GM21515 (cell line): ENCODE results near the gene NFKB2.

Experiments used
- ATAC-seq: cut with Tn5 transposase; IDR thresholded peaks from one replicate; pipeline ENCODE4 v1.9.1; 2021; ENCODE audit not compliant: unreplicated experiment

The NFKB2 gene

GRCh38 chr10:102395400-102396316 is at the start of gene NFKB2:
Gene NFKB2 (plus strand): TSS chr10:102395705. CDS start chr10:102395960, 255 bp downstream.
- ATAC-seq = peak; percentile 19

DNA sequence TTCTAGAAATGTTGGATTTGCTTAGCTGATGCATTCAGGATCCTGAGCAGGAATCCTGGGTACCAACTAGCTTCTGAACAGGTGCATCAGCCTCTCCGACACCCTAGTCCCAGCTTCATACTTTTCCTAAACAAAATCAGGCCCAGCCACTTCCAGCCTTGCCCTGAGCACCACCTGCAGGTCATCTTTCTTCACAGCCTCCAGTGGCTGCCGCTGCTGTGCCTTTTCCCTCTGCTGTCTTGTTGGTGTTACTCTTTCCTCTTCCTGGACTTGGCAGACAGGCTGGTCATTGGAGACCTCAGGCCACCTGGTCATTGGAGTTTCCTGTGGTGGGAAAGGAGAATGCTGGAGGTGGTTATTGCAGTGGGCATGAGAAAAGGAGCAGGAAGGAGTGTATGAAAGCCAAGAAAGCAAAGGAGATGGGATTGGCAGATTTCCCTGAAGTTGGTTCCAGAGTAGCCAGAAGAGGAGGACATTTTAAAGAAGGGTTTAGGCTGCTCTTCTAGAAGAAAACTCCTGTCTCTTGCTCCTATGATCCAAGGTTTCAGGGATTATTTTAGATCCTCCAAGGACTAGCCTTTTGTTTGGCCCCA is 48.2 kb upstream of the NFKB2 start:
- no peak for ATAC-seq

- ATAC-seq = no peak
Measured at GRCh38 chr10:102352066-102352715, 43.3 kb upstream of the NFKB2 start.

- no peak for ATAC-seq
Measured at GRCh38 chr10:102354451-102354850, 41.1 kb upstream of the NFKB2 start.

DNA sequence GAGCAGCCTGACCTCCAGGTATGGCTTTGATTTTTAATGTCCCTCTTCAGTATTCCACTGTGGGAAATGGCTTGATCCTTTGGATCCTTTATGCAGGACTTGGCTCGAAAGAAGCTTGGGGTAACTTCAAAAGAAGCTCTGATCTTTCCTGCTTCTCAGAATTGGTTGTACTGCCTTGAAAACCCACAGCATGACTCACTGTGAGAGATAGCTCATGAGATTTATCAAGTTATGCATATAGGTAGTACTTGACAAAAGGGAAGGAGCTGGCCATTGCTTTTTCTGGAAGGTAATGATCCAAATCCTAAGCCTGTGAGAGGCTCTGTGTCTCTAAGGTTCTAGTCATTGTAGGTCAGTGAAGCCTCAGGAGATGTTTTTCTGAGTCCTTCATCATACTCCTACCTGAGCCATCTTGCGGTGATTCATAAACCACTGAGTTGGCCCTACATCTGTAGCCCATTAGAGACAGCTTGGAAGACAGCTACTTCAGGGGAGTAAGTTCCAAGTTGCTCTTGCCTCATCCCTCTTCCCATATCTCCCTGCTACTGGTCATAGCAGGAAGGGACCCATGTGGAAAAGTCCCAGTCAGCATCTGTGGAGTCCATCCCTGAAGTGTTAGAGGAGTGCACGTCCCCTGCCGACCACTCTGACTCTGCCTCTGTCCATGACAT is 36.7 kb upstream of the NFKB2 start:
- ATAC-seq = no peak

GRCh38 chr10:102367441-102367840 is 28.1 kb upstream of the NFKB2 start:
- no peak for ATAC-seq

DNA sequence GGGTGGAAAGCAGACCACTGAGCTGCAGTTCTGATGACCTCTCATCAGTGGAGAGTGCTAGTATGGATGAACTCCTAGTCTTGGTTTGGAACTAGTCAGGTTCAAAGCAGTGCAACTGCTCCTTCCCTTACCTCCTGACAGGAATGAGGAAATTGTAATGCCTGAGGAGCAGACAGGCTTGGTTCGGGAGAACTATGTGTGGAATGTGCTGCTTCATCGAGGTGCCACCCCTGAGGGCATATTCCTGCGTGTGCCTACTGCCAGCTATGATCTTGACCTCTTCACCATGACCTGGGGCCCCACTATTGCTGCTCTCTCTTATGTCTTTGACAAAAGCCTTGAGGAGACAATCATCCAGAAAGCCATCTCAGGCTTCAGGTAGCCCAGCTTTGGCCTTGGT is 27.4 kb upstream of the NFKB2 start:
- ATAC-seq = no peak

GRCh38 chr10:102371295-102371694 is 24.2 kb upstream of the NFKB2 start:
- ATAC-seq = no peak

- no peak for ATAC-seq
Measured at GRCh38 chr10:102375250-102375649, 20.3 kb upstream of the NFKB2 start.

DNA sequence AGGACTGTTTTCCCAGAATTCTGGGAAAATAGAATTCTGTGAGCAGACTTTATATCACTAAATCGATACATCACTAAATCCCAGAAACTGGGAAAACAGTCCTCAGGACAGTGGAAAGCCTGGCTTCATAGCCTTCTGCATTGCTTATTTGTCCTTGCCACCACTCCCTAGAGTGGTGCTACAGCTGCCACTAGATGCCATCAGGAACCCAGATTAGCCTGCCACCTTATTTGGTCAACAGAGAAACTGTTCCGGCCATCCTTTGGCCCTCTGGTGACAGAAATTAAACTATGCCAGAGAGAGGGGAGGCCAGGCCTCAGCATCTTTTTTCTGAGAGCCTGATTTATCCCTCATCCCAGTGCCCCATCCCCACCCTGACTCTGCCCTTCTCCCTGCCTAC is 19.6 kb upstream of the NFKB2 start:
- no peak for ATAC-seq

GRCh38 chr10:102376901-102377300 is 18.6 kb upstream of the NFKB2 start:
- no peak for ATAC-seq

DNA sequence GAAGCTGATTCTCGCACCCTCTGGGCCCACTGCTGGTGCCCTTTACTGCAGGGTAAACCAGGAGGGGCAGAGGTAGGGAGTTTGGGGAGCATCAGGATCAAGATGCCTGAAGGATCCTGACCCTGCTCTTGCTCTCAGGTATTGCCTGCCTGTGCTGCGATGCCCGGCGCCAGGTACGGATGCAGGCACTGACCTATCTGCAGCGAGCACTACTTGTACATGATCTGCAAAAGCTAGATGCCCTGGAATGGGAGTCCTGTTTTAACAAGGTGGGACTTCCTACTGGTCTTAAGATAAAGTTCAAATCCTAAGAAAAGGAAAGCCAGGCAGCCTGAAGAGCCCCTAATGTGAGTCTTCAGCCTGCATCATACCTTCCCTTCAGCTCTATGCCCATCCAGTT is 16.1 kb upstream of the NFKB2 start:
- ATAC-seq = no peak

DNA sequence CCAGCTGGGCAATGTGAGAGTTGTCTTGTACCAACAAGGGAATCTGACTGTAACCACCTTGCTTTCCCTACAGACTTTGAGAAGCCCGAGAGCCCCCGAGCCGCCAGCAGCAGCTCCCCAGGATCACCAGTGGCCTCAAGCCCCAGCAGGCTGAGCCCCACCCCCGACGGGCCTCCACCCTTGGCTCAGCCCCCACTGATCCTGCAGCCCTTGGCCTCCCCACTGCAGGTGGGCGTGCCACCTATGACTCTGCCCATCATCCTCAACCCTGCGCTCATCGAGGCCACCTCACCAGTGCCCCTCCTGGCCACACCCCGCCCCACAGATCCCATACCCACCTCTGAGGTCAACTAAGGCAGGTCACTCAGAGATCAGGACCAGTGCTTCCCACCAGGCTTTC is 13.5 kb upstream of the NFKB2 start:
- no peak for ATAC-seq

- ATAC-seq = no peak
Measured at GRCh38 chr10:102382871-102383270, 12.6 kb upstream of the NFKB2 start.

- ATAC-seq = no peak
Measured at GRCh38 chr10:102384053-102384452, 11.5 kb upstream of the NFKB2 start.

- no peak for ATAC-seq
Measured at GRCh38 chr10:102384606-102385429, 10.7 kb upstream of the NFKB2 start.

DNA sequence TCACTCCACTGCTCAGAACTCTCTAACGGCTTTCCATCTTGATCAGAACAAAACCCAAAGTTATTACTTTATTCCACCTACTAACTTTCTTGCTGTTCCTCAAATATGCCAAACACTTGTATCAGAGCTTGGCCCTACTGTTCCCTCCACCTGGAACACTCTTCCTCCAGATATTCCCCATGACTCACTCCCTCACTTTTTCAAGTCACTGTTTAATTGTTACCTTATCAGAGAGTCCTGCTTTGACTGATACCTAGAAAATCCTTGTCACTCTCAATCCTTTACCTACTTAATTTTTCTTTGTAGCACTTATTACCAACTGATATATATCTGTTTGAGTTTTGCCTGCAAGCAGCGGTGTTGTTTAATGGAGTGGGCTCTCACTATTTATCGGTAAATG is 5.6 kb upstream of the NFKB2 start:
- no peak for ATAC-seq

DNA sequence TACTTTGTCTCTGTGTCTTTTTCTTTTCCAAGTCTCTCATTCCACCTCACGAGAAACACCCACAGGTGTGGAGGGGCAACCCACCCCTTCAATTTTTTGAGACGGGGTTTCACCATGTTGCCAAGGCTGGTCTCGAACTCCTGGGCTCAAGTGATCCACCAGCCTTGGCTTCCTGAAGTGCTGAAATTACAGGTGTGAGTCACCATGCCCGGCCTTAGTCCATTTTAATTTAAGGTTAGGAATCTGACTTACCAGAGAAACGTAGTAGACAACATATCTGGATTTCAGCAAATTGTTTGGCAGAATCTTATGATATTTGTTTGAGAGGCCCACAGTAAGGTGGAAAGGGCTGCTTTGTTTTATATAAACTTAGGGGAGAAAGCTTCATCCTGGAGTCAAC is 3.2 kb upstream of the NFKB2 start:
- no peak for ATAC-seq

- no peak for ATAC-seq
Measured at GRCh38 chr10:102393411-102394078, 2.0 kb upstream of the NFKB2 start.
